Measurements from ENCODE around the gene DGKB.

GRCh38 chr7:14332155-14332554, 570.4 kb downstream of the DGKB start:
- TF ChIP-seq EP300 (IDR thresholded peaks at IDR 0.05) = no peak
- no peak for TF ChIP-seq CTCF (IDR thresholded peaks at IDR 0.05)
